Upper lobe of left lung (tissue), 4 donors: ENCODE results near the gene TSC22D4.

Source experiments
- EP300 ChIP-seq, 4 donors: sonication (generic); formaldehyde crosslinking; IDR thresholded peaks; one replicate each; pipeline ENCODE4 v1.5.1; 2017; ENCODE audit warnings: antibody characterized with exemption in 4 of 4, control low read depth in 2 of 4
- TF ChIP-seq, protein P1 (sequence below), 6 experiments: fragments of 450-650 bp in 4 of 6; fragments of 200-600 bp in 2 of 6; sonication (generic) in 2 of 6; IDR thresholded peaks; one replicate each; pipeline ENCODE4 v1.5.1; 2016 to 2019; ENCODE audit warnings: antibody characterized with exemption in 6 of 6

DNA sequence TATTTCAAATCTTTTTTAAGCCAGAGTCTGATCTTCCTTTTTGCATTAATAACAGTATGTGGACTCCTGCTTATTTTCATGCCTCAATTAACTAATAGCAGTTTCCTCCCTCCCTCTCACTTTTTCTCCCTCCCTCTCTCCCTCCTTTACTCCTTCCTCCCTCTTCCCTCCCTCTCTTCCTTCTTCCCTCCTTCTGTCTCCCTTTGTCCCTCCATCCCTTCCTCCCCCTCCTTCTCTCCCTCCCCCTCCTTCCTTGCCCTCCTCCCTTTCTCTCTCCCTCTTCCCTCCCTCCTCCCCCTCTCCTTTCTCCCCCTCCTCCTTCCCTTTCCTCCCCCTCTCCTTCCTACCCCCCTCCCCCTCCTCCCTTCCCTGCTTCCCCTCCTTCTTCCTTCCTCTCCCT lies 52.5 kb downstream of the TSC22D4 start:
- TF ChIP-seq, protein P1, sequence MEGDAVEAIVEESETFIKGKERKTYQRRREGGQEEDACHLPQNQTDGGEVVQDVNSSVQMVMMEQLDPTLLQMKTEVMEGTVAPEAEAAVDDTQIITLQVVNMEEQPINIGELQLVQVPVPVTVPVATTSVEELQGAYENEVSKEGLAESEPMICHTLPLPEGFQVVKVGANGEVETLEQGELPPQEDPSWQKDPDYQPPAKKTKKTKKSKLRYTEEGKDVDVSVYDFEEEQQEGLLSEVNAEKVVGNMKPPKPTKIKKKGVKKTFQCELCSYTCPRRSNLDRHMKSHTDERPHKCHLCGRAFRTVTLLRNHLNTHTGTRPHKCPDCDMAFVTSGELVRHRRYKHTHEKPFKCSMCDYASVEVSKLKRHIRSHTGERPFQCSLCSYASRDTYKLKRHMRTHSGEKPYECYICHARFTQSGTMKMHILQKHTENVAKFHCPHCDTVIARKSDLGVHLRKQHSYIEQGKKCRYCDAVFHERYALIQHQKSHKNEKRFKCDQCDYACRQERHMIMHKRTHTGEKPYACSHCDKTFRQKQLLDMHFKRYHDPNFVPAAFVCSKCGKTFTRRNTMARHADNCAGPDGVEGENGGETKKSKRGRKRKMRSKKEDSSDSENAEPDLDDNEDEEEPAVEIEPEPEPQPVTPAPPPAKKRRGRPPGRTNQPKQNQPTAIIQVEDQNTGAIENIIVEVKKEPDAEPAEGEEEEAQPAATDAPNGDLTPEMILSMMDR (IDR thresholded peaks at IDR 0.05), result no peak
- no peak for TF ChIP-seq EP300 (IDR thresholded peaks at IDR 0.05)
